Activated CD8-positive, alpha-beta memory T cell treated with anti-CD3 and anti-CD28 coated beads for 48 hours (primary cell): ENCODE results near the gene HSDL2.
"Not testable (repeated sequence)": the region's sequence is repeated elsewhere in the genome, so short reads cannot be mapped to it uniquely, and the experiment has no call there.

Experiments
- DNase-seq, 3 experiments: peaks; one replicate each; pipeline ENCODE4 v3.0.0-alpha.2; 2020; ENCODE audit warnings: low read depth in 2 of 3, low spot score in 2 of 3

The HSDL2 gene

DNA sequence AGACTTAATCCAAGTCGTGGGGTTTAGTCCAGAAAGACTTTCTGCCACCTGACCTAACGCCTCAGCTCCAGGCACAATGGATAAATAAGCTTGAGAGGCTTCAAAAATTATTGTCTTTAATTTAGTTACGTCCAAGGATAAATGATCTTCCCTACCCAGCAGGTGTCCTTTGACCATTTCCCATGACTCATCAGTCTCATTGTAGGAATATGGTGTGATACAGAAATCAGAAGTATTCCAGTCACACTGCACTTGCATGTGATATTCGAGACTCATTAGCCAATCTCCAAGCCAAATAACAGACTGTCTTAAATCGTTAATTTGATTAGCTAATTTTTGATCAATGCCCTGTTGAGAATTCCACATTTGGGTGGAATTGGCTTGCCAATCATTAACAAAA, 13.2 kb downstream of the HSDL2 start:
- DNase-seq = not testable (repeated sequence)

DNA sequence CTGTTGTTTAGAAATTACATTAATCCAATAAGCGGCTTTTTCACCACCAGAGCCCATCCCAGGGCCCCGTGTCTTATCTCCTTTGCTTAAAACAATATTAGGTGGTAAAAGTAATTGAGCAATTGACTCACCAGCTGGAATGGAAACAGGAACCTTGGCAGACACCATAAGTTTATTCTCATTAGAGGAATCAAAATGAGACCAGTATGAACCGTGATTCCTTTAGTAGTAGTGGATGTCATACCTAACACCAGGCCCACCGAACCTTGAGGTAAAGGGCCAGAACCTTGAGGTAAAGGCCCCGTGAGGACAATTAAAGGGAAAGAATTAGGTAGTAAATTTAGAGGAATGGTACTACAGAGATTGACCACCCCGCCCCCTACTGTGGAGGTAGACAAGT, 16.5 kb downstream of the HSDL2 start:
- DNase-seq = no peak

GRCh38 chr9:112396872-112397271, 17.0 kb downstream of the HSDL2 start:
- DNase-seq = no peak

- no peak for DNase-seq
Observed at GRCh38 chr9:112401175-112401815, 21.4 kb downstream of the HSDL2 start.

- DNase-seq = no peak
Observed at GRCh38 chr9:112403614-112404201, 23.8 kb downstream of the HSDL2 start.

GRCh38 chr9:112404508-112404932, 24.6 kb downstream of the HSDL2 start:
- DNase-seq = no peak

GRCh38 chr9:112408275-112408674, 28.4 kb downstream of the HSDL2 start:
- DNase-seq = no peak

GRCh38 chr9:112408819-112409218, 28.9 kb downstream of the HSDL2 start:
- no peak for DNase-seq

- DNase-seq = no peak
Observed at GRCh38 chr9:112409758-112410157, 29.9 kb downstream of the HSDL2 start.

GRCh38 chr9:112411626-112412027, 31.7 kb downstream of the HSDL2 start:
- no peak for DNase-seq

DNA sequence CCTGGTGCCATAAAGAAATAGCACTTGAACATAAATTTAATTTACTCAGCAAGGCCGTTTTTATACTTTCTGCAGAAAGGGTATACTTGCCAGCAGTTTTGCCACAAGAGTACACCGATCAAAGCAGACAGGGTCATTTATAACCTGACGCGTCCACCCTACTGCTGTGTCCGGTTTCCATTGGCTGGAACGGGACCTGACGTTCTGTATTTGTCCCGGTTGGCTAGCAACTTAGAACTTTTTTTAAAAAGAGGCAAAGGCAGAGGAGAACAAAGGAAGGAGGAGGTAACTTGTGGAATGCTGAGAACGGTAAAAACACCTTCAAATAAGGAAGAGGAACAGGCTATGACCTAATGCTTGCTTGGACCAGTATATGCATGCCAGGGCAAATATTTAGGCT, 33.8 kb downstream of the HSDL2 start:
- DNase-seq = not testable (repeated sequence)

GRCh38 chr9:112420208-112420607, 40.3 kb downstream of the HSDL2 start:
- no peak for DNase-seq

DNA sequence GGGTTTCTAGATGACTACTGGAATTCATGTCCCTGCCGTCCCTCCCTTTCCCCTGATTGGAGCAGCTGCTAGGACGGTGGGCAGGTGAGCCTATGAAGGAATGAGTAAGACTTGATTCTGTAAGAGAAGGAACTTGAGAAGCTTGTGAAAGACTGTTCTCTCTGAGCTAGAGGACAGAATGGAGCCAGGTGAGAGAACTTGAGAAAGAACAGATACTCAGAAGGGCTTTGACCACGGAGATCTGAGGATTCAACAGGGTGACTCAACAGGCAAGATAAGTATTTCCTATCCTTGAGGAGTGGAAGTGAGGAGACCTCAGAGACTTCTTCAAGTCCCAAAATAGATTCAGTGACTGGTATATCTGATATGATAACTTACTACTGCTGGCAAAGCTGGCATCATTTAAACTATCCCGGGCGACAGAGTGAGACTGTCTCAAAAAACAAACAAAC, 41.9 kb downstream of the HSDL2 start:
- DNase-seq = no peak

GRCh38 chr9:112422417-112423148, 42.7 kb downstream of the HSDL2 start:
- DNase-seq = no peak

GRCh38 chr9:112430006-112430522, 50.2 kb downstream of the HSDL2 start:
- DNase-seq = no peak

DNA sequence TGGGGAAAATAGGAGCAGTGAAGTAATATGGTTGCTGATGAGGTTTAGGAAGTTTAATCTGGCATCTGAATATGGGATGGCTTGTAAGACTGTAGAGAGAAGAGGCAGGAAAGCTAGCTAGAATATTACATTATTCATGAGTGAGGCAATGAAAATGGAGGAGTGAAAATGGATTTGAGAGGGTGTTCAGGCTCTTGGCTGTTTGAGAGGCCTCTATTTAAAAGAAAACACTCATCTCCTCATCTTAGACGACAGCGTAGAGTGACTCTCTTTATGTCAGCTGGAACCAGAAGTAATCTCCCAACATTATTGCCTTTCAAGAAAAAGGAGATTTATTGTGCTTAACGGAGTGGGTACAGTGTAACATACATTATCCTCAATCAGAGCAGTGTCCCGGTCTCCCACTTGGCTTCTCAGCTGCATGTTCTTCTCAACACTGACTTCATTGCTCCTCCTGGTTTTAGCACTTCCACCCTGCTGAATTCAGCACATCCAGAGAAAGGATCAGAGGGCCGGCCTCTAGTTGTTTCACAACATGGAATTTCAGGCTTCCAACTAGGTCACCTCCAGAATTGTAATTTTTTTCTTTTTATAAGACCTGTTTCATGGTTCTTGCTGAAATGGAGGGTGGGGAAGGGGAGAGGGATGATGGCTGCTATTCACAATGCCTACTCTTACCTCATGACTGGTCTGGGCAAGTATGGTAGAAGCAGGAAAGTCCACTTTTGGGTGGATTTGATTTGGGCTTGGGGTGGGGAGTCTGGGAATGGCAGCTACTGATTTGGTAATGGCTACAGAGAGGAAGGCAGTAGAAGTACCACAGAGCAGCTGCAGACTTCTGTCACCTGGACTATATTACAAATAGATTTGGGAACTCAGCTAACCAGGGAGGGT, 53.8 kb downstream of the HSDL2 start:
- DNase-seq = no peak

- DNase-seq = no peak
Observed at GRCh38 chr9:112434487-112434886, 54.6 kb downstream of the HSDL2 start.

GRCh38 chr9:112437406-112437805, 57.5 kb downstream of the HSDL2 start:
- DNase-seq = no peak

- no peak for DNase-seq
Observed at GRCh38 chr9:112439171-112439570, 59.3 kb downstream of the HSDL2 start.

GRCh38 chr9:112439825-112440224, 59.9 kb downstream of the HSDL2 start:
- DNase-seq = no peak

DNA sequence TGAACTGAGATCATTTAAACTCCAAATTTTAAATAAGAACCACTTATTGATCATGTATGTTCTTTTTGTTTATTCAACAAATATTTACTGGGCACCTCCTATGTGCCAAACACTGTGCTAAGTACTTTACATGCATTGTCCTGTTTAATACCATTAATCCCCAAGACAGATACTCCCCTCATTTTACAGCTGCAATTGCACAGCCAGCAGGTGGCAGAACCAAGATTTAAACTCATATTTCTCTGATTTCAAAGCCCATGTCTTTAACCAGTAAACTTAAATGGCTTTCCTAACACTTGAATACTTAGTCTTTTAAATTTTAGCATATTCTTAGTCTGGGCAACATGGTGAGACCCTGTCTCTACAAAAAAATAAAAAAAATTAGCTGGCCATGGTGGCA, 63.3 kb downstream of the HSDL2 start:
- DNase-seq = no peak
